ENCODE data around the gene HTR6.

Gene HTR6

GRCh38 chr1:19688041-19688842 is 23.6 kb downstream of the HTR6 start:
- no peak for DNase-seq (ENCODE audit: low spot score)

- no peak for DNase-seq (ENCODE audit: low spot score)
Observed at GRCh38 chr1:19689085-19689757, 24.5 kb downstream of the HTR6 start.

- no peak for DNase-seq (ENCODE audit: low spot score)
Observed at GRCh38 chr1:19689856-19690255, 25.2 kb downstream of the HTR6 start.

- DNase-seq (ENCODE audit: low spot score): no peak
Observed at GRCh38 chr1:19690342-19690741, 25.7 kb downstream of the HTR6 start.

- DNase-seq (ENCODE audit: low spot score): no peak
Observed at GRCh38 chr1:19694298-19694697, 29.6 kb downstream of the HTR6 start.

GRCh38 chr1:19695772-19696171 is 31.1 kb downstream of the HTR6 start:
- DNase-seq (ENCODE audit: low spot score): no peak

- no peak for DNase-seq (ENCODE audit: low spot score)
Observed at GRCh38 chr1:19696820-19697219, 32.1 kb downstream of the HTR6 start.

- no peak for DNase-seq (ENCODE audit: low spot score)
Observed at GRCh38 chr1:19698181-19698580, 33.5 kb downstream of the HTR6 start.

- no peak for DNase-seq (ENCODE audit: low spot score)
Observed at GRCh38 chr1:19700079-19700777, 35.6 kb downstream of the HTR6 start.

GRCh38 chr1:19703280-19703679 is 38.6 kb downstream of the HTR6 start:
- no peak for DNase-seq (ENCODE audit: low spot score)

- peak; percentile 79 for DNase-seq (ENCODE audit: low spot score)
Observed at GRCh38 chr1:19704247-19705113, 39.8 kb downstream of the HTR6 start.

- DNase-seq (ENCODE audit: low spot score): no peak
Observed at GRCh38 chr1:19705464-19705863, 40.8 kb downstream of the HTR6 start.

- DNase-seq (ENCODE audit: low spot score): no peak
Observed at GRCh38 chr1:19706136-19706535, 41.5 kb downstream of the HTR6 start.

- DNase-seq (ENCODE audit: low spot score): no peak
Observed at GRCh38 chr1:19708567-19709110, 44.0 kb downstream of the HTR6 start.

GRCh38 chr1:19709260-19709793 is 44.7 kb downstream of the HTR6 start:
- no peak for DNase-seq (ENCODE audit: low spot score)

GRCh38 chr1:19710825-19711611 is 46.3 kb downstream of the HTR6 start:
- no peak for DNase-seq (ENCODE audit: low spot score)

GRCh38 chr1:19712928-19713327 is 48.3 kb downstream of the HTR6 start:
- DNase-seq (ENCODE audit: low spot score): no peak

- DNase-seq (ENCODE audit: low spot score): peak; percentile 76
Observed at GRCh38 chr1:19715334-19716203, 50.9 kb downstream of the HTR6 start.

- no peak for DNase-seq (ENCODE audit: low spot score)
Observed at GRCh38 chr1:19717467-19717866, 52.8 kb downstream of the HTR6 start.

GRCh38 chr1:19720174-19720573 is 55.5 kb downstream of the HTR6 start:
- no peak for DNase-seq (ENCODE audit: low spot score)
